HG02763 (cell line): ENCODE measurements around the gene FAM167B.
"Not testable (repeated sequence)": the region's sequence is repeated elsewhere in the genome, so short reads cannot be mapped to it uniquely, and the experiment has no call there.

Source experiments
- ATAC-seq: cut with Tn5 transposase; IDR thresholded peaks from one replicate; pipeline ENCODE4 v1.9.1; 2021; ENCODE audit warnings: mild to moderate bottlenecking, moderate library complexity; ENCODE audit not compliant: unreplicated experiment

Gene FAM167B

GRCh38 chr1:32291708-32292538, 44.9 kb downstream of the FAM167B start, which contains the start of gene HDAC1:
HDAC1 (plus strand) TSS chr1:32292083; CDS start chr1:32292170, 87 bp downstream.
- peak; percentile 97 for ATAC-seq

GRCh38 chr1:32298211-32298610, 51.2 kb downstream of the FAM167B start:
- ATAC-seq = not testable (repeated sequence)
